SK-N-SH treated with all-trans-retinoic acid at 6 μM for 48 hours (cell line): ENCODE results near the gene C7orf57.

Experiments used
- ATAC-seq: fragments of 200-7000 bp; cut with Tn5 transposase; 3 replicates; pipeline ENCODE4 v1.9.1; 2020; ENCODE audit warnings: mild to moderate bottlenecking, moderate library complexity
- ARNTL ChIP-seq: fragments of 450-650 bp; formaldehyde crosslinking; IDR thresholded peaks from 2 replicates; pipeline ENCODE4 v1.5.0; 2020; ENCODE audit warnings: low read depth, mild to moderate bottlenecking, moderate library complexity, borderline replicate concordance
- BACH2 ChIP-seq: fragments of 250-450 bp; sonication (Bioruptor Pico); IDR thresholded peaks from 2 replicates; pipeline ENCODE4 v1.9.0; 2021; ENCODE audit warnings: mild to moderate bottlenecking, borderline replicate concordance
- CREB5 ChIP-seq: fragments of 250-450 bp; sonication (Bioruptor Pico); IDR thresholded peaks from 2 replicates; pipeline ENCODE4 v1.5.1; 2020; ENCODE audit warnings: low read depth, mild to moderate bottlenecking, moderate library complexity
- CSDC2 ChIP-seq: fragments of 250-450 bp; sonication (Bioruptor Pico); IDR thresholded peaks from 2 replicates; pipeline ENCODE4 v1.5.0; 2020; ENCODE audit warnings: mild to moderate bottlenecking, moderate library complexity
- ESRRG ChIP-seq: fragments of 250-450 bp; sonication (Bioruptor Pico); IDR thresholded peaks from 2 replicates; pipeline ENCODE4 v1.6.1; 2021; ENCODE audit warnings: mild to moderate bottlenecking
- GLIS3 ChIP-seq: fragments of 250-450 bp; sonication (Bioruptor Pico); IDR thresholded peaks from 2 replicates; pipeline ENCODE4 v1.5.0; 2020; ENCODE audit warnings: mild to moderate bottlenecking, moderate library complexity
- ISL1 ChIP-seq: fragments of 250-450 bp; sonication (Bioruptor Pico); IDR thresholded peaks from 2 replicates; pipeline ENCODE4 v2.1.2; 2022; ENCODE audit warnings: mild to moderate bottlenecking, moderate library complexity
- OSR1 ChIP-seq: fragments of 250-450 bp; sonication (Bioruptor Pico); IDR thresholded peaks from 2 replicates; pipeline ENCODE4 v1.8.0; 2022; ENCODE audit warnings: moderate library complexity, mild to moderate bottlenecking, inconsistent platforms
- PATZ1 ChIP-seq: fragments of 250-450 bp; sonication (Bioruptor Pico); IDR thresholded peaks from 2 replicates; pipeline ENCODE4 v1.8.0; 2020; ENCODE audit warnings: mild to moderate bottlenecking, moderate library complexity, borderline replicate concordance
- POU6F1 ChIP-seq: fragments of 250-450 bp; sonication (Bioruptor Pico); IDR thresholded peaks from 2 replicates; pipeline ENCODE4 v1.8.0; 2021; ENCODE audit warnings: low read depth, mild to moderate bottlenecking, moderate library complexity, borderline replicate concordance
- SNAI2 ChIP-seq: fragments of 250-450 bp; sonication (Bioruptor Pico); IDR thresholded peaks from 2 replicates; pipeline ENCODE4 v1.5.0; 2020; ENCODE audit warnings: mild to moderate bottlenecking, moderate library complexity
- TCF4 ChIP-seq: fragments of 250-450 bp; sonication (Bioruptor Pico); IDR thresholded peaks from 2 replicates; pipeline ENCODE4 v1.8.0; 2021; ENCODE audit warnings: mild to moderate bottlenecking, moderate library complexity, borderline replicate concordance
- TOX ChIP-seq: fragments of 250-450 bp; sonication (Bioruptor Pico); IDR thresholded peaks from 2 replicates; pipeline ENCODE4 v1.8.0; 2021; ENCODE audit warnings: mild to moderate bottlenecking, moderate library complexity, borderline replicate concordance
- TSHZ2 ChIP-seq: fragments of 250-450 bp; sonication (Bioruptor Pico); IDR thresholded peaks from 2 replicates; pipeline ENCODE4 v1.5.0; 2020; ENCODE audit warnings: mild to moderate bottlenecking, moderate library complexity
- ZC3H10 ChIP-seq: fragments of 250-450 bp; sonication (Bioruptor Pico); IDR thresholded peaks from 2 replicates; pipeline ENCODE4 v1.5.1; 2021; ENCODE audit warnings: mild to moderate bottlenecking, moderate library complexity
- ZFP3 ChIP-seq: fragments of 250-450 bp; sonication (Bioruptor Pico); IDR thresholded peaks from 2 replicates; pipeline ENCODE4 v1.5.0; 2020; ENCODE audit warnings: mild to moderate bottlenecking, moderate library complexity
- ZFP30 ChIP-seq: fragments of 450-650 bp; formaldehyde crosslinking; IDR thresholded peaks from 2 replicates; pipeline ENCODE4 v1.5.0; 2022; ENCODE audit warnings: mild to moderate bottlenecking, moderate library complexity
- ZNF565 ChIP-seq: fragments of 450-650 bp; formaldehyde crosslinking; conservative IDR thresholded peaks from 2 replicates; pipeline ENCODE4 v1.5.0; 2020; ENCODE audit warnings: low read depth, mild to moderate bottlenecking, moderate library complexity

C7orf57 gene

GRCh38 chr7:48102530-48102929, 67.2 kb downstream of the C7orf57 start (continued):
- TF ChIP-seq TSHZ2 (CRISPR knock-in tag) = no peak
- TF ChIP-seq ARNTL (CRISPR knock-in tag) = no peak
- no peak for TF ChIP-seq ZC3H10 (CRISPR knock-in tag)

GRCh38 chr7:48105045-48105444, 69.7 kb downstream of the C7orf57 start:
- no peak for ATAC-seq

GRCh38 chr7:48106906-48107659, 71.7 kb downstream of the C7orf57 start:
- no peak for ATAC-seq
- TF ChIP-seq CREB5 (CRISPR knock-in tag) = no peak
- TF ChIP-seq ISL1 (CRISPR knock-in tag) = no peak
- TF ChIP-seq PATZ1 (CRISPR knock-in tag) = no peak
- TF ChIP-seq TOX (CRISPR knock-in tag) = no peak
- no peak for TF ChIP-seq OSR1
- no peak for TF ChIP-seq TCF4 (CRISPR knock-in tag)
- TF ChIP-seq POU6F1 = no peak
- no peak for TF ChIP-seq SNAI2
- TF ChIP-seq ZFP3 = no peak
- no peak for TF ChIP-seq CSDC2 (CRISPR knock-in tag)
- no peak for TF ChIP-seq ZFP30
- TF ChIP-seq ARNTL (CRISPR knock-in tag) = no peak
- no peak for TF ChIP-seq TSHZ2 (CRISPR knock-in tag)
- TF ChIP-seq ZNF565 (CRISPR knock-in tag) = no peak
- TF ChIP-seq BACH2 (CRISPR knock-in tag) = no peak
- TF ChIP-seq ESRRG = no peak

More at GRCh38 chr7:48105045-48105444, 69.7 kb downstream of the C7orf57 start:
- TF ChIP-seq ISL1 (CRISPR knock-in tag) = no peak
- no peak for TF ChIP-seq ZFP3
- TF ChIP-seq POU6F1 = no peak
- TF ChIP-seq ZFP30 = no peak
- no peak for TF ChIP-seq CREB5 (CRISPR knock-in tag)
- no peak for TF ChIP-seq CSDC2 (CRISPR knock-in tag)
- no peak for TF ChIP-seq BACH2 (CRISPR knock-in tag)
- TF ChIP-seq TCF4 (CRISPR knock-in tag) = no peak
- no peak for TF ChIP-seq GLIS3 (CRISPR knock-in tag)
